Measurements from ENCODE around the gene KLRD1.
"Not testable (repeated sequence)": the region's sequence is repeated elsewhere in the genome, so short reads cannot be mapped to it uniquely, and the experiment has no call there.

The KLRD1 gene

GRCh38 chr12:10319388-10319787 lies 11.7 kb downstream of the KLRD1 start:
- Histone ChIP-seq H3K4me3 (ENCODE audit: low read depth, low read length) (no peak overlapping the region), H3K36me3 (no peaks in the 10 kb centered on the region), H3K27ac (no peak overlapping the region), H3K9me3 (ENCODE audit: severe bottlenecking) (no peaks in the 10 kb centered on the region), H3K27me3 (ENCODE audit: insufficient read depth, low read depth, severe bottlenecking) (no peaks in the 10 kb centered on the region)
- no peak for DNase-seq
- TF ChIP-seq CTCF (IDR thresholded peaks at IDR 0.05; ENCODE audit: low read depth, low read length), result no peak

- Histone ChIP-seq H3K36me3 (no peaks in the 10 kb centered on the region), H3K9me3 (ENCODE audit: severe bottlenecking) (no peaks in the 10 kb centered on the region), H3K4me3 (ENCODE audit: low read depth, low read length) (no peak overlapping the region), H3K27ac (no peak overlapping the region), H3K27me3 (ENCODE audit: insufficient read depth, low read depth, severe bottlenecking) (no peaks in the 10 kb centered on the region)
- no peak for DNase-seq
- TF ChIP-seq CTCF (IDR thresholded peaks at IDR 0.05; ENCODE audit: low read depth, low read length), result no peak
Observed at GRCh38 chr12:10320643-10321042, 13.0 kb downstream of the KLRD1 start.

GRCh38 chr12:10328691-10329090 lies 21.0 kb downstream of the KLRD1 start:
- not testable (repeated sequence) for DNase-seq; H3K9me3 ChIP-seq (ENCODE audit: severe bottlenecking); H3K27me3 ChIP-seq (ENCODE audit: insufficient read depth, low read depth, severe bottlenecking); H3K36me3 ChIP-seq; H3K27ac ChIP-seq; H3K4me3 ChIP-seq (ENCODE audit: low read depth, low read length)

- Histone ChIP-seq H3K4me3 (ENCODE audit: low read depth, low read length) (no peak overlapping the region), H3K9me3 (ENCODE audit: severe bottlenecking) (no peaks in the 10 kb centered on the region), H3K27ac (no peak overlapping the region), H3K27me3 (ENCODE audit: insufficient read depth, low read depth, severe bottlenecking) (no peaks in the 10 kb centered on the region), H3K36me3 (no peaks in the 10 kb centered on the region)
- peak; percentile 12 for DNase-seq
- TF ChIP-seq CTCF (IDR thresholded peaks at IDR 0.05; ENCODE audit: low read depth, low read length), result peak; percentile 75
Observed at GRCh38 chr12:10331642-10332239, 24.1 kb downstream of the KLRD1 start.

- not testable (repeated sequence) for H3K27me3 ChIP-seq (ENCODE audit: insufficient read depth, low read depth, severe bottlenecking); H3K4me3 ChIP-seq (ENCODE audit: low read depth, low read length); H3K27ac ChIP-seq
Observed at GRCh38 chr12:10336196-10336595, 28.5 kb downstream of the KLRD1 start.

GRCh38 chr12:10338470-10338869 lies 30.8 kb downstream of the KLRD1 start:
- H3K9me3 ChIP-seq (ENCODE audit: severe bottlenecking); H3K4me3 ChIP-seq (ENCODE audit: low read depth, low read length); H3K27ac ChIP-seq; DNase-seq; H3K27me3 ChIP-seq (ENCODE audit: insufficient read depth, low read depth, severe bottlenecking); H3K36me3 ChIP-seq: not testable (repeated sequence)

More at GRCh38 chr12:10336196-10336595, 28.5 kb downstream of the KLRD1 start:
- not testable (repeated sequence) for H3K9me3 ChIP-seq (ENCODE audit: severe bottlenecking); DNase-seq; H3K36me3 ChIP-seq

- H3K27me3 ChIP-seq (ENCODE audit: insufficient read depth, low read depth, severe bottlenecking), result no peaks in the 10 kb centered on the region
- H3K36me3 ChIP-seq, result no peaks in the 10 kb centered on the region
- H3K27ac ChIP-seq, result no peak overlapping the region
- TF ChIP-seq CTCF (IDR thresholded peaks at IDR 0.05; ENCODE audit: low read depth, low read length), result no peak
- no peak for DNase-seq
- H3K9me3 ChIP-seq (ENCODE audit: severe bottlenecking), result no peaks in the 10 kb centered on the region
- no peak overlapping the region for H3K4me3 ChIP-seq (ENCODE audit: low read depth, low read length)
Observed at GRCh38 chr12:10339053-10339840, 31.6 kb downstream of the KLRD1 start.

- H3K36me3 ChIP-seq; H3K4me3 ChIP-seq (ENCODE audit: low read depth, low read length); DNase-seq; H3K9me3 ChIP-seq (ENCODE audit: severe bottlenecking); H3K27me3 ChIP-seq (ENCODE audit: insufficient read depth, low read depth, severe bottlenecking); H3K27ac ChIP-seq: not testable (repeated sequence)
Observed at GRCh38 chr12:10340946-10341345, 33.3 kb downstream of the KLRD1 start.
